Mesothelial cell of epicardium (in vitro differentiated cells): Measurements from ENCODE around the gene TOMM20. TPM values are rescaled to one million over a fixed set of nuclear protein-coding genes. Genes with fewer than 3 reads are reported as not detected.

ENCODE experiments used
- DNase-seq, 2 experiments: peaks; one replicate each; pipeline ENCODE4 v3.0.0; 2021; ENCODE audit warnings: low spot score in 2 of 2; ENCODE audit not compliant: unreplicated experiment in 2 of 2
- H3K27ac Mint-ChIP-seq: 2 replicates; pipeline ENCODE4 v1.8.0; 2021; ENCODE audit warnings: mixed read lengths
- H3K27me3 Mint-ChIP-seq: 2 replicates; pipeline ENCODE4 v1.8.0; 2021; ENCODE audit warnings: low read depth, mixed read lengths
- H3K36me3 Mint-ChIP-seq: 2 replicates; pipeline ENCODE4 v1.8.0; 2021; ENCODE audit warnings: mixed read lengths
- H3K4me1 Mint-ChIP-seq: 2 replicates; pipeline ENCODE4 v1.8.0; 2021; ENCODE audit warnings: mixed read lengths
- H3K4me3 Mint-ChIP-seq: 2 replicates; pipeline ENCODE4 v1.8.0; 2021; ENCODE audit warnings: mild to moderate bottlenecking, moderate library complexity, mixed read lengths
- H3K9me3 Mint-ChIP-seq: 2 replicates; pipeline ENCODE4 v1.8.0; 2021; ENCODE audit warnings: mixed read lengths
- CTCF ChIP-seq: fragments of 200-600 bp; sonication (generic); IDR thresholded peaks from one replicate; pipeline ENCODE4 v1.5.0; 2021; ENCODE audit warnings: antibody characterized with exemption; ENCODE audit not compliant: unreplicated experiment
- total RNA-seq: library from RNA; stranded (reverse); gene quantifications from 3 replicates; pipeline ENCODE4 v1.2.1, GENCODE V29; 2021

TOMM20 gene
- 166 to 178 TPM (median 171 TPM) in 3 replicates for total RNA-seq

GRCh38 chr1:235128456-235129328 is at the start of gene TOMM20:
TSS of gene TOMM20 (minus strand) at chr1:235128837. CDS start at chr1:235128715, 122 bp downstream.
- no peaks in the 10 kb centered on the region for H3K9me3 Mint-ChIP-seq
- H3K4me3 Mint-ChIP-seq: peak within 1 kb of the TSS; percentile 97
- peaks cover 15% of the 10 kb centered on the region for H3K36me3 Mint-ChIP-seq
- peaks cover 16% of the 10 kb centered on the region for H3K4me1 Mint-ChIP-seq
- H3K27me3 Mint-ChIP-seq: no peaks in the 10 kb centered on the region
- H3K27ac Mint-ChIP-seq: peak within 1 kb of the TSS; percentile 99
- peak; percentile 88 to 95 for DNase-seq
- TF ChIP-seq CTCF: no peak

- no peak for TF ChIP-seq CTCF
- H3K27me3 Mint-ChIP-seq: no peaks in the 10 kb centered on the region
These were observed 47.8 kb upstream of the TOMM20 start for GRCh38 chr1:235176486-235176885.

GRCh38 chr1:235169986-235170385 is 41.3 kb upstream of the TOMM20 start:
- Mint-ChIP-seq H3K4me3 (no peak overlapping the region), H3K9me3 (no peaks in the 10 kb centered on the region), H3K27me3 (no peaks in the 10 kb centered on the region), H3K27ac (no peak overlapping the region), H3K36me3 (peaks cover 37% of the 10 kb centered on the region), H3K4me1 (no peaks in the 10 kb centered on the region)
- TF ChIP-seq CTCF: no peak
- DNase-seq: no peak

More at GRCh38 chr1:235176486-235176885, 47.8 kb upstream of the TOMM20 start:
- peaks cover 34% of the 10 kb centered on the region for H3K36me3 Mint-ChIP-seq
- H3K4me1 Mint-ChIP-seq: no peaks in the 10 kb centered on the region
- H3K9me3 Mint-ChIP-seq: no peaks in the 10 kb centered on the region
- no peak overlapping the region for H3K4me3 Mint-ChIP-seq
- no peak overlapping the region for H3K27ac Mint-ChIP-seq
- no peak for DNase-seq

- H3K36me3 Mint-ChIP-seq: peaks cover 27% of the 10 kb centered on the region
- no peak for TF ChIP-seq CTCF
- no peak overlapping the region for H3K27ac Mint-ChIP-seq
These were observed 39.7 kb upstream of the TOMM20 start for GRCh38 chr1:235168375-235168774.

GRCh38 chr1:235161685-235162327 is 33.2 kb upstream of the TOMM20 start:
- Mint-ChIP-seq H3K9me3 (no peaks in the 10 kb centered on the region), H3K27me3 (no peaks in the 10 kb centered on the region), H3K4me1 (peaks cover 13% of the 10 kb centered on the region), H3K27ac (peak overlapping the region; percentile 95), H3K36me3 (peaks cover 2% of the 10 kb centered on the region), H3K4me3 (peak overlapping the region; percentile 93)
- DNase-seq: no peak
- no peak for TF ChIP-seq CTCF

More at GRCh38 chr1:235168375-235168774, 39.7 kb upstream of the TOMM20 start:
- H3K4me1 Mint-ChIP-seq: no peaks in the 10 kb centered on the region
- no peak overlapping the region for H3K4me3 Mint-ChIP-seq
- no peaks in the 10 kb centered on the region for H3K9me3 Mint-ChIP-seq
- no peaks in the 10 kb centered on the region for H3K27me3 Mint-ChIP-seq
- no peak for DNase-seq
